ENCODE results near the gene CDO1. TPM values are rescaled to one million over a fixed set of nuclear protein-coding genes. Genes with fewer than 3 reads are reported as not detected.
A peak's percentile ranks its signal among the peaks of the same experiment; 100 is the strongest.

The CDO1 gene
- total and polyA plus RNA-seq, 4 donors: 2.9 to 31.7 (median 4.8) TPM

GRCh38 chr5:115847290-115847689, 30.8 kb upstream of the CDO1 start:
- H3K9ac ChIP-seq (ENCODE audit: insufficient read depth in 1 of 2, low read length in 2 of 2): no peak overlapping the region
- 91 to 92% methylated on average over 7 of the region's 7 CpGs for WGBS, 2 donors
- DNase-seq: no peak
- peaks cover 5 to 43% (median 23%) of the 10 kb centered on the region in 5 donors for H3K4me1 ChIP-seq (ENCODE audit: control insufficient read depth in 5 of 5, insufficient read depth in 5 of 5, low read length in 5 of 5)
- no peak for TF ChIP-seq CTCF (IDR thresholded peaks at IDR 0.05; ENCODE audit: control extremely low read depth, extremely low read depth)
- H3K27me3 ChIP-seq (ENCODE audit: control insufficient read depth in 3 of 3, insufficient read depth in 3 of 3, low read length in 2 of 3): no peaks in the 10 kb centered on the region
- H3K36me3 ChIP-seq (ENCODE audit: control insufficient read depth in 4 of 4, insufficient read depth in 4 of 4, low read length in 4 of 4): no peaks in the 10 kb centered on the region
- no peak overlapping the region for H3K4me3 ChIP-seq
- no peak overlapping the region for H3K27ac ChIP-seq (ENCODE audit: low read depth in 1 of 2, low read length in 1 of 2)
- no peak for ATAC-seq (ENCODE audit: insufficient read depth, low FRiP score)
- H3K9me3 ChIP-seq (ENCODE audit: control insufficient read depth in 4 of 4, insufficient read depth in 3 of 4, low read length in 3 of 4): no peaks in the 10 kb centered on the region

DNA sequence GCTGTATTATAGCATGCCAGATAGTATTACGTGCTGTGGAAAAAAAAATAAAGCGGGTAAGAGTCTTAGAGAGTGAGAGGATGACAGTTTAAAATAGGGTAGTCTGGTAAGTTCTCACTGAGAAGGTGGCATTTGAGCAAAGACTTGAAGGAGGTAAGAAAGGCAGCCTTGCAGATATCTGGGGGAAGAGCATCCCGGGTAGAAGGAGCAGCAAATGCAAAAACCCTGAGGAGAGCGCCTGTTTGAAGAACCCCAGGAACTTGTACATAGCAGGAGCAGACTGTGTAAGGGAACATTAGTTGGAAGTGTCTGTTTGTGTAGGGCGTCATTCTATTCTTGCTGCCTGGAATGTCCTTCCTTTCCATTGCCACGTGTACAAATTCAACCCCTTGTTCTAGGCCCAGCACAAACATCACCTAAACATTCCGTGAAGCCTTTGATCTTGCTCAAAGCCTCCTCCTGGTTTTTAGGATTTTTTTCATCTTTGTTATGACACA, 27.9 kb upstream of the CDO1 start:
- ATAC-seq (ENCODE audit: insufficient read depth, low FRiP score) (no peak), DNase-seq (no peak)
- Histone ChIP-seq H3K9me3 (ENCODE audit: control insufficient read depth in 4 of 4, insufficient read depth in 3 of 4, low read length in 3 of 4) (no peaks in the 10 kb centered on the region), H3K27ac (ENCODE audit: low read depth in 1 of 2, low read length in 1 of 2) (peak overlapping the region in 1 of 2 donors; percentile 38), H3K4me1 (ENCODE audit: control insufficient read depth in 5 of 5, insufficient read depth in 5 of 5, low read length in 5 of 5) (peaks cover 3 to 38% (median 20%) of the 10 kb centered on the region in 5 donors), H3K9ac (ENCODE audit: insufficient read depth in 1 of 2, low read length in 2 of 2) (peak overlapping the region in 1 of 2 donors; percentile 5), H3K4me3 (no peak overlapping the region), H3K27me3 (ENCODE audit: control insufficient read depth in 3 of 3, insufficient read depth in 3 of 3, low read length in 2 of 3) (no peaks in the 10 kb centered on the region), H3K36me3 (ENCODE audit: control insufficient read depth in 4 of 4, insufficient read depth in 4 of 4, low read length in 4 of 4) (no peaks in the 10 kb centered on the region)
- no peak for TF ChIP-seq CTCF (IDR thresholded peaks at IDR 0.05; ENCODE audit: control extremely low read depth, extremely low read depth)
- 63 to 70% methylated on average over 7 of the region's 7 CpGs for WGBS, 2 donors

DNA sequence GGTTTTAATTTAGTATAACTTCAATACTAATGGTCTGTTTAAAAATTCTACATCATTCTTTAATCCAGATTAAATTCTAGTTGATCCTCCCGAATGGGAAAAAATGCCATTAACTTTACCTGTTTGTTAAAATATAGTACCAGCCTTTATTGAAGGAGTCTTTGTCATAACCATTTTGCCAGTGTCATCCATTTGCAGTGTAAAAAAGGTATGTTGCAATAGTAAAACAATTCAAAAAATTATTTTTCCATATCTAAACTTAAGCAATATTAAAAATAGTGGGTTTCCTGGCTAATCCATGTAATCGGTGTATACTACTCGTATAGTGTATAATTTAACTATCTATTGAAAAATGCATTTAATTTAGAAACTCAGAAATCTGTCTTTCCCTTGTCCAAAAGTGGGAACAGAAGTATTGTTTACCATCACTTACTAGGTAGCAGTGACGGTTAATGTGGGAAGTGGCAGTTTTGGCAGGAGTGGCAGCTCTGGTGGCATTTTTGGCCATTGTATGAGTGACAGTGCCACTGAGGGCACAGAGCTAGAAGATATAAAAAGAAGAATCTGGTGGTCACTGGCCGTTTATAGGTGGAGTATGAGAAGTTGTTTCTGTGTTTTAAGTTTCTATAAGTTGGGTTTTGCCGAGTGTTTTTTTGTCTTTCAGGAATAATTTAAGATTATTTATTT, 27.1 kb upstream of the CDO1 start:
- TF ChIP-seq CTCF (IDR thresholded peaks at IDR 0.05; ENCODE audit: control extremely low read depth, extremely low read depth): no peak
- peak overlapping the region in 1 of 2 donors; percentile 88 for H3K9ac ChIP-seq (ENCODE audit: insufficient read depth in 1 of 2, low read length in 2 of 2)
- WGBS, 2 donors: 56 to 57% methylated on average over 6 of the region's 6 CpGs
- DNase-seq (no peak), ATAC-seq (ENCODE audit: insufficient read depth, low FRiP score) (no peak)
- peaks cover 6 to 44% (median 20%) of the 10 kb centered on the region in 5 donors for H3K4me1 ChIP-seq (ENCODE audit: control insufficient read depth in 5 of 5, insufficient read depth in 5 of 5, low read length in 5 of 5)
- no peaks in the 10 kb centered on the region for H3K9me3 ChIP-seq (ENCODE audit: control insufficient read depth in 4 of 4, insufficient read depth in 3 of 4, low read length in 3 of 4)
- H3K36me3 ChIP-seq (ENCODE audit: control insufficient read depth in 4 of 4, insufficient read depth in 4 of 4, low read length in 4 of 4): no peaks in the 10 kb centered on the region
- no peak overlapping the region for H3K27ac ChIP-seq (ENCODE audit: low read depth in 1 of 2, low read length in 1 of 2)
- H3K4me3 ChIP-seq: no peak overlapping the region
- no peaks in the 10 kb centered on the region for H3K27me3 ChIP-seq (ENCODE audit: control insufficient read depth in 3 of 3, insufficient read depth in 3 of 3, low read length in 2 of 3)

All from lung (tissue), 12 donors.